Effector memory CD4-positive, alpha-beta T cell (primary cell): ENCODE measurements around the gene GALNT18.

Experiments used
- DNase-seq, 3 donors: peaks; one replicate each; pipeline ENCODE4 v3.0.0-alpha.2; 2020
- H3K27ac ChIP-seq: 2 replicates; pipeline ENCODE4 v1.7.0; 2013; ENCODE audit warnings: mild to moderate bottlenecking, low read length, moderate library complexity; ENCODE audit not compliant: insufficient read depth, poor library complexity, severe bottlenecking
- H3K27me3 ChIP-seq: replicated peaks from 2 replicates; pipeline ENCODE4 v1.7.0; 2013; ENCODE audit warnings: mild to moderate bottlenecking, low read length; ENCODE audit not compliant: insufficient read depth, control insufficient read depth, poor library complexity, severe bottlenecking
- H3K36me3 ChIP-seq: 2 replicates; pipeline ENCODE4 v1.7.0; 2013; ENCODE audit warnings: mild to moderate bottlenecking, low read length, moderate library complexity; ENCODE audit not compliant: control insufficient read depth, insufficient read depth
- H3K4me1 ChIP-seq: 2 replicates; pipeline ENCODE4 v1.7.0; 2013; ENCODE audit warnings: low read length, mild to moderate bottlenecking; ENCODE audit not compliant: control insufficient read depth, insufficient read depth, poor library complexity, severe bottlenecking
- H3K4me3 ChIP-seq: 2 replicates; pipeline ENCODE4 v1.7.0; 2013; ENCODE audit warnings: low read length, low read depth, mild to moderate bottlenecking; ENCODE audit not compliant: insufficient read depth, poor library complexity, severe bottlenecking
- H3K9me3 ChIP-seq: 2 replicates; pipeline ENCODE4 v1.7.0; 2013; ENCODE audit warnings: mild to moderate bottlenecking, low read length, moderate library complexity; ENCODE audit not compliant: control insufficient read depth

GALNT18 gene

DNA sequence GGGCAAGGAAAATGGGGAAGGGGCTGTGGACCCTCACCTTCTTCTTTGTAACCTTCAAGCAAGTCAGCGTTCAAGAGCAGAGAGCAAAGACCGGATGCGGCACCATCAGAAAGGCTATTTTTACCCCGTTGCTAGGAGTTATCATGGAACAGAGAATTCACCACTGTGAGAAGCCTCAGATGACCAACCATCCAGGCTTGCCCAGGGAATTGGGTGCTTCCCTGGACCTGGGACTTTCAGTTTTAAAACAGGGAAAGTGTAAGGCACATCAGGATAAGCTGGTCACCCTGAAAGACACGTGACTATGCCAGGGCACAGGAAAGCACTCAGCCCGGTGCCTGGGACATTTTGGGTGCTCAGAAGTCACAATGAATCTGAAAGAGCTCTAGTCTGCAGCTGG lies 10.4 kb downstream of the GALNT18 start:
- H3K4me1 ChIP-seq, result no peaks in the 10 kb centered on the region
- H3K27me3 ChIP-seq, result peaks cover 3% of the 10 kb centered on the region
- no peaks in the 10 kb centered on the region for H3K9me3 ChIP-seq
- no peaks in the 10 kb centered on the region for H3K36me3 ChIP-seq
- no peak overlapping the region for H3K4me3 ChIP-seq
- DNase-seq, result no peak
- H3K27ac ChIP-seq, result no peak overlapping the region

- Histone ChIP-seq H3K27me3 (peaks cover 3% of the 10 kb centered on the region), H3K36me3 (no peaks in the 10 kb centered on the region), H3K27ac (no peak overlapping the region)
These were observed 13.0 kb downstream of the GALNT18 start for GRCh38 chr11:11608783-11609232.

GRCh38 chr11:11607772-11608171 lies 14.0 kb downstream of the GALNT18 start:
- DNase-seq, result no peak
- Histone ChIP-seq H3K4me3 (no peak overlapping the region), H3K9me3 (no peaks in the 10 kb centered on the region), H3K4me1 (no peaks in the 10 kb centered on the region), H3K36me3 (no peaks in the 10 kb centered on the region), H3K27me3 (peaks cover 3% of the 10 kb centered on the region), H3K27ac (no peak overlapping the region)

More at GRCh38 chr11:11608783-11609232, 13.0 kb downstream of the GALNT18 start:
- Histone ChIP-seq H3K4me3 (no peak overlapping the region), H3K9me3 (no peaks in the 10 kb centered on the region), H3K4me1 (no peaks in the 10 kb centered on the region)
- no peak for DNase-seq

DNA sequence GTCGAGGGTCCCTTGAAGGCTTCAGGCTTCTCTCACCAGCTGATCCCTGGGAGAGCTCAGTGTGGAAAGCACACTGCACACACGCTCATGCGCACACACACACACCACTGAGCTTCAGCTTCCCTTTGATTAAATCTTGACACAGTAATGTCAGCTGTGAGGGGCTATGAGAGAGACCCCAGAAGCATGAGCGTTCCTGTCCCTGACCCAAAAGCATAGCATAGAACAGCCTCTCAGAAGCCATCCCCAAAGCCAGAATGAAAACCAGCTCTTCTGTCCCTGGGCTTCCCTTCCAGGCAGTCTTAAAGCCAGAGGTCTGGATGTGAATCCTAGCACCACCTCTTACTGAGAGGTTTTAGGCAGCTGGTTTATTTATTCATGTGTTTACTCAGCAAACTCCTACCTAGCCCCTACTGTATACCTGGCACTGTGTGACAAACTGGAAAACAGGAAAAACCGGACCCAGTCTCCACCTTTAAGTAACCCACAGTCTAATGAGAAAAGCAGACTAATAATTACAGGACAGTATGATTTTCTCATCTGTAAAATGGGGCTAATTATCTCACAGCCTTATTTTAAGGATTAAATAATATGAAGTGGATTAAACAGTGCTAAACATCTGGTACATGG lies 15.9 kb downstream of the GALNT18 start:
- Histone ChIP-seq H3K36me3 (no peaks in the 10 kb centered on the region), H3K27ac (no peak overlapping the region), H3K27me3 (no peaks in the 10 kb centered on the region), H3K9me3 (no peaks in the 10 kb centered on the region), H3K4me3 (no peak overlapping the region), H3K4me1 (no peaks in the 10 kb centered on the region)
- DNase-seq, result no peak

- no peaks in the 10 kb centered on the region for H3K36me3 ChIP-seq
- no peaks in the 10 kb centered on the region for H3K9me3 ChIP-seq
- H3K4me1 ChIP-seq, result no peaks in the 10 kb centered on the region
- H3K27me3 ChIP-seq, result no peaks in the 10 kb centered on the region
- no peak overlapping the region for H3K27ac ChIP-seq
- DNase-seq, result no peak
- no peak overlapping the region for H3K4me3 ChIP-seq
These were observed 16.6 kb downstream of the GALNT18 start for GRCh38 chr11:11605181-11605580.

DNA sequence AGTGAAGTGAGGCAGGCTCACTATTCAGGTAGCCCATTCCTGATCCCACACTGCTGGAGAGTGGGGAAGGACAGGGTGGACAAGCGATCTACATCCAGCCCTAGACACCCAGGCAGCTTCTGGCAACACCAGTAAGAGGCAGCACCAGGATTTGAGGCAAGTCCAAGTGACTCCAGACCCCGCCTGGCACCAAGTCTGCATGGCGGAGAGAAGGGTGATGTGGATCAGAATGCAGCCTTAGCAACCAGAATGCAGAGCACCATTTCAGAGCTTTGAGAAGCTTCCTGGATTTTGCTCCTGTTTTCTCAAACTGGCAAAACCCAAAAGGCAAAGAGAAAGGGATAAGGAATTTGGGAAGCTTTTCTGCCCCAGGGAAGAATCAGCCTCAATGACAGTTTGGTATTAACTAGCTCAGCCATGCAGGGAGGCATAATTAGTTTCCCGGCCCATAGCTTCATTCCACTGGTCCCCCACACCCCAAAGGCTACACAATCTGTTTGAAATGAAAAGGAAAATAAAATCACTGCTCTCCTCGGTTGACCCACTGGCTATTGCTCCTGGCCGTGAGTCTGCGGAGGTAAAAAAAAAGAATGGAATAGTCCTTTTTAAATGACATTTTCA lies 17.3 kb downstream of the GALNT18 start:
- Histone ChIP-seq H3K27me3 (no peaks in the 10 kb centered on the region), H3K4me3 (no peak overlapping the region)
- DNase-seq, result no peak

GRCh38 chr11:11602011-11602410 lies 19.8 kb downstream of the GALNT18 start:
- H3K27ac ChIP-seq, result no peak overlapping the region
- no peaks in the 10 kb centered on the region for H3K27me3 ChIP-seq
- H3K9me3 ChIP-seq, result no peaks in the 10 kb centered on the region
- H3K4me1 ChIP-seq, result no peaks in the 10 kb centered on the region
- no peak overlapping the region for H3K4me3 ChIP-seq
- H3K36me3 ChIP-seq, result no peaks in the 10 kb centered on the region
- no peak for DNase-seq

More for the DNA sequence above, 17.3 kb downstream of the GALNT18 start:
- no peak overlapping the region for H3K27ac ChIP-seq
- H3K9me3 ChIP-seq, result no peaks in the 10 kb centered on the region
- H3K36me3 ChIP-seq, result no peaks in the 10 kb centered on the region
- H3K4me1 ChIP-seq, result no peaks in the 10 kb centered on the region

DNA sequence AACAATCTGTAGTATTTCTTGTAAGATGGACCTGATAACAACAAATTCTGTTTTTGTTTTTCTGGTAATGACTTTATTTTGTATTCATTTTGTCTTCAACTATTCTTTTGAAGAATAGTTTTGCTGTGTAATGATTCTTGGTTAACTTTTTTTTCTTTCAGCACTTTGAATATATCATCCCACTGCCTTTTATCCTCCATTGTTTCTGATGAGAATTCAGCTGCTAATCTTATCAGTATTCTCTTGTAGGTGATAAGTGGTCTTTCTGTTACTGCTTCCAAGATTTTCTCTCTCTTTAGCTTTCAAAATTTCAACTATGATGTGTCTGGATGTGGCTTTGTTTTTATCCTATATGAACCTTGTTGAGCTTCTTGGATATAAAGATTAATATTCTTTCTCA lies 21.5 kb downstream of the GALNT18 start:
- no peak overlapping the region for H3K4me3 ChIP-seq
- DNase-seq, result no peak
- no peaks in the 10 kb centered on the region for H3K27me3 ChIP-seq
- no peaks in the 10 kb centered on the region for H3K36me3 ChIP-seq
- no peak overlapping the region for H3K27ac ChIP-seq
- H3K4me1 ChIP-seq, result no peaks in the 10 kb centered on the region
- H3K9me3 ChIP-seq, result no peaks in the 10 kb centered on the region

DNA sequence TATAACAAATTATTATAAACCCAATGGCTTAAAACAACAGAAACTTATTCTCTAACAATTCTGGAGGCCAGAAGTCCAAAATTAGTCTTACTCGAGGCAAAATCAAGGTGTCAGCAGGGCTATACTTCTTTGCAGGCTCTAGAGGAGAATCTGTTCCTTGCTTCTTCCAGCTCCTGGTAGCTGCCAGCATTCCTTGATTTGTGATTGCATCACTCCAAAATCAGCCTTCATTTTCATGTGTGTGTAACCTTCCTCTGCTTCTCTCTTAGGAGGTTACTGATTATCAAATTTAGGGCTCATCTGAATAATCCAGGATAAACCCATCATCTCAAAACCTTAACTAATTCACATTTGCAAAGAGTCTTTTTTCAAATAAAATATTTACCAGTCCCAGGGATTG lies 23.6 kb downstream of the GALNT18 start:
- H3K9me3 ChIP-seq, result no peaks in the 10 kb centered on the region
- no peak for DNase-seq
- no peaks in the 10 kb centered on the region for H3K27me3 ChIP-seq
- no peaks in the 10 kb centered on the region for H3K36me3 ChIP-seq
- no peaks in the 10 kb centered on the region for H3K4me1 ChIP-seq
- no peak overlapping the region for H3K4me3 ChIP-seq
- no peak overlapping the region for H3K27ac ChIP-seq

DNA sequence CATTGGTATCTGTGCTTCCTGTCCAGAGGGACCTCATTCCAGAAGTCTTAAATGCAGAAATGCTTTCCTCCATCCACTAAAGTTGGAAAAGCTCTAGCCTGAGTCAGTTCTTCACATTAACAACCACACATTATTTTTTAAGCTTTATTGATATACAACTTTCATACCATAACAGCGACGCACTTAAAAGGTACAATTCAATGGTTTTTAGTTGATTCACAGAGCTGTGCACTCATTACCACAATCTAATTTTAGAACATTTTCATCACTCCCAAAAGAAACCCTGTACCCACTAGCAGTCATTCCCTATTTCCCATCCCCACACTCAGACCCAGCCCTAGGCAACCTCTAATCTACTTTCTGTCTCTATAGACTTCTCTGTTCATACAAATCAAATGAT lies 27.6 kb downstream of the GALNT18 start:
- H3K4me1 ChIP-seq, result no peaks in the 10 kb centered on the region
- H3K27ac ChIP-seq, result no peak overlapping the region
- DNase-seq, result no peak
- H3K4me3 ChIP-seq, result no peak overlapping the region
- H3K27me3 ChIP-seq, result no peaks in the 10 kb centered on the region
- no peaks in the 10 kb centered on the region for H3K9me3 ChIP-seq
- no peaks in the 10 kb centered on the region for H3K36me3 ChIP-seq
